ENCODE measurements around the gene DOK4. TPM values are rescaled to one million over a fixed set of nuclear protein-coding genes. Genes with fewer than 3 reads are reported as not detected.

DOK4 gene
- total RNA-seq, 1 experiment from 2014 or later = 3.4 TPM

DNA sequence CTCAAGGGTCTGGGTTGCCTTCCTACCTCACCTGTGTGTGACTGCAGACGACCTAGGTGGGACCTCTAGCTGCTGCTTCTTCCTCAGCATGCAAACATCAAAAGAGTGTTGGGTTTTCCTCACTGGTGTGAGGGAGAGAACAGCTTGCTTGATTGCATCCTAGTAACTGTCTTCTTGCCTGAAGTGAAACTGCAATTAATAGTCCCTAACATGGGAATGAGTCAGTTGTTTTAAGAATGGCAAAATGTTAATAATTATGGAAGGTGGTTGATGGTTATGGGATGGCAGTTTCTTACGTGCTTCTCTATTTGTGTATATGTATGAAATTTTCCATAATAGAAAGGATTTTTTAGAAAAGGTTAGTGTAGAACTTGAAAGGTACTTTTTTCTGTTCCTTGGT lies 17.9 kb downstream of the DOK4 start:
- no peaks in the 10 kb centered on the region for H3K27me3 ChIP-seq (ENCODE audit: low read length)
- no peak overlapping the region for H3K4me2 ChIP-seq (ENCODE audit: low read depth, low read length, poor library complexity, severe bottlenecking)
- H3K27ac ChIP-seq (ENCODE audit: low read length) = no peak overlapping the region
- H3K4me3 ChIP-seq (ENCODE audit: low read length) = no peak overlapping the region
- peaks cover 24% of the 10 kb centered on the region for H3K79me2 ChIP-seq (ENCODE audit: low read length)
- no peaks in the 10 kb centered on the region for H3K9me3 ChIP-seq (ENCODE audit: low read length)
- DNase-seq = no peak
- H4K20me1 ChIP-seq (ENCODE audit: insufficient read depth, low read depth, low read length) = 0 out of 2 replicates have a peak, but pooled peaks cover 4% of the 10 kb centered on the region
- H3K9me2 ChIP-seq (replicated peaks; ENCODE audit: insufficient read depth, low read length) = no peaks in the 10 kb centered on the region
- no peak overlapping the region for H2AFZ ChIP-seq (ENCODE audit: low read length)
- no peak overlapping the region for H3K9ac ChIP-seq (ENCODE audit: low read length)
- peaks cover 9% of the 10 kb centered on the region for H3K4me1 ChIP-seq (ENCODE audit: low read length)
- peaks cover 43% of the 10 kb centered on the region for H3K36me3 ChIP-seq (ENCODE audit: insufficient read depth, low read length)

DNA sequence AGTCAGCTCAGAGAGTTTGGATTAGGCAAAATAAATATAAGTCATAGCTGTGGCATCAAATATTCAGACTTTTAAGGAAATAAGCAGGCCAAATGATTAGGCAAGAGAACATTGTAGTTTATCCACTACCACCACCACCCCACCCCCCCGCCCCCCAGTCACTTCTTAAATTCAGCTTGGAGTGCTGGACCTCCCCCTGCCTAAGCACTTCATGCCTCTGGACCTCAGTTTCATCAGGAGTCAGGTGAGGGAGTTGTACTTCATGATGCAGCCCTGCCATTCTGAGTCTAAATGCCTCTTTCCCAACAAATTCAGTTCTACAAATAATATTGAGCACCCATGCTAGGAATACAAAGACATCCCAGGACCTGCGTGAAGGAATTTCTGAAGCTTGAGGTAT lies 21.8 kb downstream of the DOK4 start:
- H3K4me2 ChIP-seq (ENCODE audit: low read depth, low read length, poor library complexity, severe bottlenecking) = no peak overlapping the region

DNA sequence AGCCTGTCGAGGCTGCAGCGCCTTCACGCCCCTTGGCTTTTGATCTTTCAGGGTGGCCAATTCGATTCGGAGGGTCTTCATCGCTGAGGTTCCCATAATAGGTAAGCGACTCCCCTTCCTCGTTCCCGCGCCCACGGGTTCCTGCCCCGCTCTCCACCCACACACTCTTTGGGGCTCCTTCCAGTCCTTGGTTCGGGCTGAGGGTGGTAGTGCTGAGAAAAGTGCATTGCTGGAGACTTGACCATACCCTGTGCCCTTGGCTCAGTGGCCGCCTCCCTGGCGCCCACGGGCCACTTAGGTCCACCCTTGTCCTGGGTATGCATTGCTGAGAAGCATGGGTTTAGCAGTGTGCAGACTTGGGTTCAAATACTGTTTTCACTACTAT lies 23.3 kb downstream of the DOK4 start:
- peak overlapping the region; percentile 76 for H3K4me3 ChIP-seq (ENCODE audit: low read length)
- H3K27ac ChIP-seq (ENCODE audit: low read length) = no peak overlapping the region
- H3K27me3 ChIP-seq (ENCODE audit: low read length) = no peaks in the 10 kb centered on the region
- peaks cover 10% of the 10 kb centered on the region for H3K4me1 ChIP-seq (ENCODE audit: low read length)
- H3K9me2 ChIP-seq (replicated peaks; ENCODE audit: insufficient read depth, low read length) = no peaks in the 10 kb centered on the region
- DNase-seq = no peak
- H3K4me2 ChIP-seq (ENCODE audit: low read depth, low read length, poor library complexity, severe bottlenecking) = peak overlapping the region; percentile 71
- H3K9ac ChIP-seq (ENCODE audit: low read length) = peak overlapping the region; percentile 78
- H3K9me3 ChIP-seq (ENCODE audit: low read length) = no peaks in the 10 kb centered on the region
- H2AFZ ChIP-seq (ENCODE audit: low read length) = no peak overlapping the region
- 0 out of 2 replicates have a peak, but pooled peaks cover 4% of the 10 kb centered on the region for H4K20me1 ChIP-seq (ENCODE audit: insufficient read depth, low read depth, low read length)
- peaks cover 33% of the 10 kb centered on the region for H3K79me2 ChIP-seq (ENCODE audit: low read length)
- H3K36me3 ChIP-seq (ENCODE audit: insufficient read depth, low read length) = peaks cover 31% of the 10 kb centered on the region

More for the DNA sequence above, 21.8 kb downstream of the DOK4 start:
- H4K20me1 ChIP-seq (ENCODE audit: insufficient read depth, low read depth, low read length) = 0 out of 2 replicates have a peak, but pooled peaks cover 4% of the 10 kb centered on the region
- H3K4me3 ChIP-seq (ENCODE audit: low read length) = no peak overlapping the region
- no peak overlapping the region for H3K27ac ChIP-seq (ENCODE audit: low read length)
- H2AFZ ChIP-seq (ENCODE audit: low read length) = no peak overlapping the region
- peaks cover 10% of the 10 kb centered on the region for H3K4me1 ChIP-seq (ENCODE audit: low read length)
- no peak for DNase-seq
- 0 out of 2 replicates have a peak overlapping the region, but pooled peaks have one; percentile 78 for H3K9ac ChIP-seq (ENCODE audit: low read length)
- H3K36me3 ChIP-seq (ENCODE audit: insufficient read depth, low read length) = peaks cover 32% of the 10 kb centered on the region
- no peaks in the 10 kb centered on the region for H3K9me2 ChIP-seq (replicated peaks; ENCODE audit: insufficient read depth, low read length)
- no peaks in the 10 kb centered on the region for H3K27me3 ChIP-seq (ENCODE audit: low read length)
- peaks cover 33% of the 10 kb centered on the region for H3K79me2 ChIP-seq (ENCODE audit: low read length)
- H3K9me3 ChIP-seq (ENCODE audit: low read length) = no peaks in the 10 kb centered on the region

DNA sequence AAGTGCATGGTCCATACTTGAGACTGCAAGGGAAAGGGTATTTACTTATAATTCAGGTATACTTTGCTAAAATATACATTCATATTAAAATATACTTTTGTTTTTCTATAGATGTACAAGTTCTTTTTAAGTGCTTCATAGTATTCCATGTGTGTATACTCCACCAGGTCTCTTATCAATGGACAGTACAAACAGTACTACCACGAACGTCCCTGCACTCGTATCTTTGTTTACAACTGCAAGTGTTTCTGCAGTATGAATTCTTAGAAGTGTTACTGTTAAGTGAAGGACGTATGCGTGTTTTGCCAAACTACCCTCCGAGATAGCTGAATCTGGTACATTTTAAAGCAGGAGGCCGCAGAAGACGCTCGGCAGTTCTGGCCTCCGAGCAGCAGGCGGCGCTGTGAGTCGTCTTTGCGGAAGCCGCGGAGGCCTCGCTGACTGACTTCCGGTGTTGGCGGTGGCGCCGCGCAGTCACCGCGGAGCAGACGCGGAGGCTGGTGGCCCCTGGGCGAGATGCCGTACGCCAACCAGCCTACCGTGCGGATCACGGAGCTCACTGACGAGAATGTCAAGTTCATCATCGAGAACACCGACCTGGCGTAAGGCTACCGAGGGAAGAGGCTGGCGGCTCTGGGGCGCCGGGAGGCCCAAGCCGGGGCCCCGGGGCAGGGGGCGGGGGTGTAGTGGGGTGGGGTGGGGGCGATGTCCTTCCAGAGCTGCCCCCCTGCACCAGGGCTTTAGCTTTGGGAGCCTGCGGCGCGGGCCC lies 23.9 kb downstream of the DOK4 start, which contains the start of gene POLR2C:
POLR2C (plus strand) TSS at position 471 of the 769 bp plus-strand sequence; CDS start at position 517, 46 bp downstream.
- Histone ChIP-seq H3K9ac (ENCODE audit: low read length) (peak within 1 kb of the TSS; percentile 78), H3K4me1 (ENCODE audit: low read length) (peaks cover 10% of the 10 kb centered on the region), H3K4me3 (ENCODE audit: low read length) (peak within 1 kb of the TSS; percentile 76), H3K36me3 (ENCODE audit: insufficient read depth, low read length) (peaks cover 28% of the 10 kb centered on the region), H3K79me2 (ENCODE audit: low read length) (peaks cover 33% of the 10 kb centered on the region), H3K9me2 (replicated peaks; ENCODE audit: insufficient read depth, low read length) (no peaks in the 10 kb centered on the region), H4K20me1 (ENCODE audit: insufficient read depth, low read depth, low read length) (0 out of 2 replicates have a peak, but pooled peaks cover 4% of the 10 kb centered on the region), H3K27ac (ENCODE audit: low read length) (no peak within 1 kb of the TSS), H3K27me3 (ENCODE audit: low read length) (no peaks in the 10 kb centered on the region), H3K9me3 (ENCODE audit: low read length) (no peaks in the 10 kb centered on the region), H2AFZ (ENCODE audit: low read length) (no peak within 1 kb of the TSS), H3K4me2 (ENCODE audit: low read depth, low read length, poor library complexity, severe bottlenecking) (peak within 1 kb of the TSS; percentile 71)
- peak; percentile 96 for DNase-seq

DNA sequence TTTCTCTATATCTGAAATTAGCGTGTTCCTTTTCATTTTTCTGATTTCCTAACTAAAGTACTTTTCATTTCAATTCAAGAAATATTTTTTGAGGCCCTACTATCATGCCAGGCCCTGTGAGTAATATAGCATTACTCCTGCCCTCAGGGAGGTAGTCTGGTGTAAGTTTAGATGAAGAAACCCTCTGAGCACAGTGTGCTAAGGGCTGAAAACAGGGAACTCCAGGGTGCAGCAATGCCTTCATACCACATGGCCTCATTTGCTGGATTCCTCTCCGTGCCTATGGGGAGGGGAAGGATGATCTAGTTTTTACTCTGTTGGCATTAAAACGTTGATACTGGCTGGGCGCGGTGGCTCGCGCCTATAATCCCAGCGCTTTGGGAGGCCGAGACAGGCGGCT lies 34.3 kb downstream of the DOK4 start:
- Histone ChIP-seq H3K27ac (ENCODE audit: low read length) (no peak overlapping the region), H3K36me3 (ENCODE audit: insufficient read depth, low read length) (peaks cover 27% of the 10 kb centered on the region; the same call in 1 of the 2 replicates), H2AFZ (ENCODE audit: low read length) (no peak overlapping the region), H3K9me3 (ENCODE audit: low read length) (no peaks in the 10 kb centered on the region), H3K4me1 (ENCODE audit: low read length) (peaks cover 14% of the 10 kb centered on the region), H3K4me3 (ENCODE audit: low read length) (no peak overlapping the region), H3K27me3 (ENCODE audit: low read length) (no peaks in the 10 kb centered on the region), H4K20me1 (ENCODE audit: insufficient read depth, low read depth, low read length) (no peaks in the 10 kb centered on the region), H3K79me2 (ENCODE audit: low read length) (peaks cover 30% of the 10 kb centered on the region), H3K9ac (ENCODE audit: low read length) (no peak overlapping the region), H3K4me2 (ENCODE audit: low read depth, low read length, poor library complexity, severe bottlenecking) (no peak overlapping the region), H3K9me2 (replicated peaks; ENCODE audit: insufficient read depth, low read length) (no peaks in the 10 kb centered on the region)
- DNase-seq = no peak

DNA sequence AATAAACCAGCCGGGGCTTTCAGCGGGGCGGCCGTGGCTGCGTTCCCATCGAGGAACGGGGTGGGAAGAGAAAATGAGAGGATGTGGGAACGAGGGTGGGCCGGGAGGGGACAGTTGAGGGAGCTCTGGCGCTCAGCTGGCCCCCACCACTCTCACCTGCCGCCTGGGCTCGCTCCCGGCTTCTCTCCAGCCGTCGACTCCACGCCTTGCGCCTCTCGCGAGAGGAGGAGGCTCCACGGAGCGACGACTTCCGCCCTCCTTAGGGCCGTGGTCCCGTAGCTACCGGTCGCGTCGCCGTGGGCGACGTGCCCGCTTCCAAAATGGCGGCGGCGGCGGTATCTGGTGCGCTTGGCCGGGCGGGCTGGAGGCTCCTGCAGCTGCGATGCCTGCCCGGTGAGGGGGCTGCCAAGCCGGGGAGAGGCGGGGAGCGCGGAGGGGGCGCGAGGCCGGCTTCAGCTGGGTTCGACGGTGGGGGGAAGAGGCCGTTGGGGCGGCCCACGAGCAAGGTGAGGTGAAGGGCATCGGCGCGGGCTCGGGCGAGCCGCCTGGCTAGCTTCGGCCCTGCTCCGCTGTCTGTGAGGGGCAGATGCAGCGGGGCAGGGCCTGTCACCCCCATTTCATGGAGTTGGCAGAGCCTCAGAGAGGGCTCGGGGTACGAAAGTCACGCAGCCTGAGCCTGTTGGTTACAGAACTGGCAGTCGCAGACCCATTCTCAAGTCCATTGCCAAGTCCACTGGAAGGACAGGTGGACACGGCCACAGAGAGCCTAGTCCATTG lies 38.9 kb downstream of the DOK4 start, which contains the start of the genes CIAPIN1 and COQ9:
CIAPIN1 (minus strand) TSS at position 200 of the 777 bp plus-strand sequence. CDS start 6,457 bp downstream, outside the sequence.
COQ9 (plus strand) TSS at position 294 of the 777 bp plus-strand sequence; CDS start at position 321, 27 bp downstream.
- H2AFZ ChIP-seq (ENCODE audit: low read length) = peak within 1 kb of the TSS; percentile 86
- H3K36me3 ChIP-seq (ENCODE audit: insufficient read depth, low read length) = peaks cover 13% of the 10 kb centered on the region
- no peaks in the 10 kb centered on the region for H3K9me3 ChIP-seq (ENCODE audit: low read length)
- H4K20me1 ChIP-seq (ENCODE audit: insufficient read depth, low read depth, low read length) = no peaks in the 10 kb centered on the region
- DNase-seq = peak; percentile 98
- peak within 1 kb of the TSS; percentile 85 for H3K4me3 ChIP-seq (ENCODE audit: low read length)
- H3K27ac ChIP-seq (ENCODE audit: low read length) = peak within 1 kb of the TSS; percentile 72
- H3K27me3 ChIP-seq (ENCODE audit: low read length) = no peaks in the 10 kb centered on the region
- peak within 1 kb of the TSS; percentile 89 for H3K9ac ChIP-seq (ENCODE audit: low read length)
- H3K4me2 ChIP-seq (ENCODE audit: low read depth, low read length, poor library complexity, severe bottlenecking) = peak within 1 kb of the TSS; percentile 84
- H3K9me2 ChIP-seq (replicated peaks; ENCODE audit: insufficient read depth, low read length) = no peaks in the 10 kb centered on the region
- H3K79me2 ChIP-seq (ENCODE audit: low read length) = peaks cover 74% of the 10 kb centered on the region
- H3K4me1 ChIP-seq (ENCODE audit: low read length) = peaks cover 24% of the 10 kb centered on the region

DNA sequence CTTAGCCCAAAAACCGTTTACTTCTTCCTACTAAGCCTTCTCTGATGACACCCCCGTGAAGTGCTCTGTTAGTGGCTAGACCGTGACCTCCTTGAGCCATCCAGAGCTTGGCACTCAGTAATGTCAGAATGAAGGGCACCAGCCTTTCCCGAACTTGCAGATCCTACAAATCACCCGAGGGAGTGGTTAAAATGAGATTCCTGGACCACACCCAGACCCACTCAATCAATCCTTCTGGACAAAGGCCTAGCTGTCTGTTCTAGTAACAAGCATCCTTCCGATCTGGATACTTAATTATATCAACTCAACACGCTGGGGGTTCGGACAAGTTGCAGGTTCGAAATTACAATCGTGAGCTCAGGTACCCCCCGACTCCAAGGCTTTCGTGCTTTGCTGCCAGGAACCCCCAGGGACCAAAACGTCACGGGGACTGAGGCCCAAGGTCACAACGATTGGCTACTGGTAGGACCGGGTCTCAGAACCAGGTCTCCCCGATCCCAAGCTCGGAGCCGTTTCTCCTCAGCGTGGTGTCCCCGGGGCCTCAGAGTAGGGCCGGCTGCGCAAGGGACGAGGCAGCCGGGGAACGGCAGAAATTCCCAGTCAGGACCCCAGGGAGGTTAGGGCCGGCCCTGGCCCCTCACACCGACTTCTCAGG lies 39.6 kb downstream of the DOK4 start:
- H3K9ac ChIP-seq (ENCODE audit: low read length) = peak overlapping the region; percentile 89
- no peaks in the 10 kb centered on the region for H3K9me2 ChIP-seq (replicated peaks; ENCODE audit: insufficient read depth, low read length)
- H3K27me3 ChIP-seq (ENCODE audit: low read length) = no peaks in the 10 kb centered on the region
- H3K4me3 ChIP-seq (ENCODE audit: low read length) = peak overlapping the region; percentile 85
- no peaks in the 10 kb centered on the region for H3K9me3 ChIP-seq (ENCODE audit: low read length)
- H3K79me2 ChIP-seq (ENCODE audit: low read length) = peaks cover 78% of the 10 kb centered on the region
- H3K27ac ChIP-seq (ENCODE audit: low read length) = peak overlapping the region; percentile 29; the same call in 1 of the 2 replicates
- H2AFZ ChIP-seq (ENCODE audit: low read length) = no peak overlapping the region
- H3K4me1 ChIP-seq (ENCODE audit: low read length) = peaks cover 24% of the 10 kb centered on the region
- DNase-seq = peak; percentile 91
- no peaks in the 10 kb centered on the region for H4K20me1 ChIP-seq (ENCODE audit: insufficient read depth, low read depth, low read length)
- H3K36me3 ChIP-seq (ENCODE audit: insufficient read depth, low read length) = peaks cover 10% of the 10 kb centered on the region
- peak overlapping the region; percentile 84 for H3K4me2 ChIP-seq (ENCODE audit: low read depth, low read length, poor library complexity, severe bottlenecking)

All from Karpas-422 (cell line).